Measurements from ENCODE around the gene CSPG5. TPM values are rescaled to one million over a fixed set of nuclear protein-coding genes. Genes with fewer than 3 reads are reported as not detected.

Gene CSPG5
- total RNA-seq = 0.16 TPM
- polyA plus RNA-seq (ENCODE audit: insufficient read depth, low read depth, low replicate concordance) = 0.67 TPM
- long read RNA-seq, donor 1, full-length matches to known transcripts = 1 of 1 reads
- long read RNA-seq, donor 1, partial matches to known transcripts = 0 of 1 reads
- long read RNA-seq, donor 1, other reads (novel, unspliced or antisense) = 0 of 1 reads
- long read RNA-seq, donor 2 = 0 reads
- long read RNA-seq, donor 3 = 0 reads
- long read RNA-seq, donor 4, partial matches to known transcripts = 0 of 1 reads
- long read RNA-seq, donor 4, other reads (novel, unspliced or antisense) = 0 of 1 reads
- long read RNA-seq, donor 5, partial matches to known transcripts = 0 of 1 reads
- long read RNA-seq, donor 5, other reads (novel, unspliced or antisense) = 0 of 1 reads
- long read RNA-seq, donor 6 = 0 reads
- long read RNA-seq, donor 7 = 0 reads
- long read RNA-seq, donor 8 = 0 reads
- long read RNA-seq, donor 9 = 0 reads
- long read RNA-seq, donor 10 = 0 reads

- Histone ChIP-seq H3K27me3 (ENCODE audit: control insufficient read depth, insufficient read depth, low read length) (peaks cover 4% of the 10 kb centered on the region), H3K4me3 (ENCODE audit: low read length in 3 of 3) (peak within 1 kb of the TSS in 1 of 3 donors; percentile 35), H3K4me1 (ENCODE audit: control insufficient read depth in 2 of 3, insufficient read depth in 2 of 3, low read depth in 1 of 3, low read length in 3 of 3) (peaks cover 0 to 4% (median 0%) of the 10 kb centered on the region in 3 donors), H3K9ac (ENCODE audit: low read length in 3 of 3) (no peak within 1 kb of the TSS), H3K27ac (ENCODE audit: low read depth in 2 of 2, low read length in 2 of 2) (no peak within 1 kb of the TSS), H3K9me3 (ENCODE audit: control insufficient read depth in 2 of 3, insufficient read depth in 1 of 3, low read length in 3 of 3) (no peaks in the 10 kb centered on the region), H3K36me3 (ENCODE audit: control insufficient read depth in 2 of 3, insufficient read depth in 3 of 3, low read length in 3 of 3) (no peaks in the 10 kb centered on the region)
- DNase-seq = peak in 4 of 5 donors; percentile 16 to 75 (median 53)
- FAIRE-seq = no peak
- intact Hi-C loops (cut with DNase I) = no loop called here
- TF ChIP-seq CTCF (IDR thresholded peaks at IDR 0.05; ENCODE audit: borderline replicate concordance, extremely low read depth, insufficient read depth) = no peak
Observed at GRCh38 chr3:47578691-47579632, at the start of gene CSPG5. CSPG5 (minus strand) TSS chr3:47578865; CDS start chr3:47578693, 172 bp downstream.

GRCh38 chr3:47628426-47628825 is 49.8 kb upstream of the CSPG5 start:
- Histone ChIP-seq H3K27ac (ENCODE audit: low read depth in 2 of 2, low read length in 2 of 2) (no peak overlapping the region), H3K36me3 (ENCODE audit: control insufficient read depth in 2 of 3, insufficient read depth in 3 of 3, low read length in 3 of 3) (peaks cover 10 to 33% (median 19%) of the 10 kb centered on the region in 3 donors), H3K9ac (ENCODE audit: low read length in 3 of 3) (no peak overlapping the region), H3K9me3 (ENCODE audit: control insufficient read depth in 2 of 3, insufficient read depth in 1 of 3, low read length in 3 of 3) (no peaks in the 10 kb centered on the region), H3K27me3 (ENCODE audit: control insufficient read depth, insufficient read depth, low read length) (no peaks in the 10 kb centered on the region), H3K4me1 (ENCODE audit: control insufficient read depth in 2 of 3, insufficient read depth in 2 of 3, low read depth in 1 of 3, low read length in 3 of 3) (no peaks in the 10 kb centered on the region), H3K4me3 (ENCODE audit: low read length in 3 of 3) (no peak overlapping the region)
- intact Hi-C loops (cut with DNase I) = no loop called here
- TF ChIP-seq CTCF (IDR thresholded peaks at IDR 0.05; ENCODE audit: borderline replicate concordance, extremely low read depth, insufficient read depth) = no peak
- no peak for DNase-seq
- no peak for FAIRE-seq

GRCh38 chr3:47622671-47623461 is 44.2 kb upstream of the CSPG5 start:
- DNase-seq (peak in 1 of 5 donors; percentile 24), FAIRE-seq (no peak)
- Histone ChIP-seq H3K9ac (ENCODE audit: low read length in 3 of 3) (no peak overlapping the region), H3K27ac (ENCODE audit: low read depth in 2 of 2, low read length in 2 of 2) (no peak overlapping the region), H3K36me3 (ENCODE audit: control insufficient read depth in 2 of 3, insufficient read depth in 3 of 3, low read length in 3 of 3) (peaks cover 10 to 24% (median 21%) of the 10 kb centered on the region in 3 donors), H3K27me3 (ENCODE audit: control insufficient read depth, insufficient read depth, low read length) (no peaks in the 10 kb centered on the region), H3K4me1 (ENCODE audit: control insufficient read depth in 2 of 3, insufficient read depth in 2 of 3, low read depth in 1 of 3, low read length in 3 of 3) (no peaks in the 10 kb centered on the region), H3K9me3 (ENCODE audit: control insufficient read depth in 2 of 3, insufficient read depth in 1 of 3, low read length in 3 of 3) (no peaks in the 10 kb centered on the region), H3K4me3 (ENCODE audit: low read length in 3 of 3) (no peak overlapping the region)
- no peak for TF ChIP-seq CTCF (IDR thresholded peaks at IDR 0.05; ENCODE audit: borderline replicate concordance, extremely low read depth, insufficient read depth)
- intact Hi-C loops (cut with DNase I) = no loop called here
